ENCODE measurements around the gene SEMA3B. TPM values are rescaled to one million over a fixed set of nuclear protein-coding genes. Genes with fewer than 3 reads are reported as not detected.

The SEMA3B gene
- total and polyA plus RNA-seq, 2 donors (not counting 3 experiments of a cell fraction or from before 2014, with no cell fraction given) = 1.2 to 1.5 TPM

DNA sequence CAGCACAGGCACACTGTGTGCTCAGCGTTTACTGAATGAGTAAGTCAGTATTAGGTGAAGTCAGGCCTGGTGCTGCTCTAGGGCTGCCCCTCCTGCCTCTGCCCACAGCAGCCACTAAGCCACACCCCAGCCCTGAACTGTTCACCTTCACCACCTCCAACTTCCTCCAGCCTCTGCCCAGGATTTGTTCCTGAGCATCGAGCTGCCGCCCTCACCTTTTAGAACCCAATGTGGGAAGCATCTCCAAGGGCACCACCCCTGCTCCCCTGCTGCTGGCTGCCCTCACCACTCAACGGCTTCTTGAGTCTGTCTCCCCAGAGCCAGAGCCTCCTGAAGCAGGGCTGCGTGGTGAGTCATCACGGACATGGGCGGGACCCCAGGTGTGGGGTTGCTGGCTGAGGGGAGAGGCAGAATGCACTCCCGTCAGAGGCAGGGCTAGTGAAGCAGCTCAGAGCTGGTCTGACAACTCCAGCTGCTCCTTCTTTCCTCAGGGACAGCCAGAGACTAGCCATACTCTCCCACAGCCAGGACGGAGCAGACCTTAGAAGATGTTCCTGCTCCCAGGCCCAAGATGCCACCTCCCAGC is 47.8 kb downstream of the SEMA3B start:
- POLR2A ChIA-PET = interaction anchor here (0.7 kb wide), 1 partner anchor 17 kb away, joined by 3 read pairs; the partner anchor contains the start of genes HYAL3 and NAA80
- Histone ChIP-seq H4K20me1 (replicated peaks; ENCODE audit: control insufficient read depth, extremely low read depth, insufficient read depth, low read length) (no peaks in the 10 kb centered on the region), H3K79me2 (ENCODE audit: control insufficient read depth, insufficient read depth, low read length) (peaks cover 49% of the 10 kb centered on the region), H3K4me3 (replicated peaks in 1 of 3; ENCODE audit: insufficient read depth in 1 of 3, low read depth in 1 of 3, low read length in 3 of 3) (no peak overlapping the region), H3K27me3 (ENCODE audit: control insufficient read depth in 2 of 2, insufficient read depth in 2 of 2, low read length in 2 of 2) (no peaks in the 10 kb centered on the region), H3K4me2 (ENCODE audit: insufficient read depth, low read length) (no peak overlapping the region), H3K9me1 (replicated peaks; ENCODE audit: control insufficient read depth, extremely low read depth, insufficient read depth, low read length) (no peaks in the 10 kb centered on the region), H2AFZ (ENCODE audit: low read depth, low read length) (no peak overlapping the region), H3K27ac (ENCODE audit: insufficient read depth, low read depth, low read length) (no peak overlapping the region), H3K4me1 (ENCODE audit: control insufficient read depth, extremely low read depth, insufficient read depth, low read length) (peaks cover 45% of the 10 kb centered on the region), H3K36me3 (ENCODE audit: control insufficient read depth in 2 of 2, extremely low read depth in 1 of 2, insufficient read depth in 2 of 2, low read length in 2 of 2) (peaks cover 17 to 47% of the 10 kb centered on the region in 2 experiments), H3K9me3 (replicated peaks; ENCODE audit: control insufficient read depth, insufficient read depth, low read length) (no peaks in the 10 kb centered on the region), H3K9ac (replicated peaks; ENCODE audit: extremely low read depth, insufficient read depth, low read length) (no peak overlapping the region)
- BruUV-seq (replicated peaks) = no TSS peak
- dilution Hi-C loops (cut with MboI; ENCODE audit: extremely low pct_ligation_motif_present, low sequenced_read_pairs) = no loop called here
- TF ChIP-seq POLR2AphosphoS5 (IDR thresholded peaks at IDR 0.05; ENCODE audit: insufficient read depth, low read depth, low read length) = no peak
- TF ChIP-seq POLR2A (IDR thresholded peaks at IDR 0.05; ENCODE audit: low read depth, low read length) = no peak
- TF ChIP-seq, protein P1, sequence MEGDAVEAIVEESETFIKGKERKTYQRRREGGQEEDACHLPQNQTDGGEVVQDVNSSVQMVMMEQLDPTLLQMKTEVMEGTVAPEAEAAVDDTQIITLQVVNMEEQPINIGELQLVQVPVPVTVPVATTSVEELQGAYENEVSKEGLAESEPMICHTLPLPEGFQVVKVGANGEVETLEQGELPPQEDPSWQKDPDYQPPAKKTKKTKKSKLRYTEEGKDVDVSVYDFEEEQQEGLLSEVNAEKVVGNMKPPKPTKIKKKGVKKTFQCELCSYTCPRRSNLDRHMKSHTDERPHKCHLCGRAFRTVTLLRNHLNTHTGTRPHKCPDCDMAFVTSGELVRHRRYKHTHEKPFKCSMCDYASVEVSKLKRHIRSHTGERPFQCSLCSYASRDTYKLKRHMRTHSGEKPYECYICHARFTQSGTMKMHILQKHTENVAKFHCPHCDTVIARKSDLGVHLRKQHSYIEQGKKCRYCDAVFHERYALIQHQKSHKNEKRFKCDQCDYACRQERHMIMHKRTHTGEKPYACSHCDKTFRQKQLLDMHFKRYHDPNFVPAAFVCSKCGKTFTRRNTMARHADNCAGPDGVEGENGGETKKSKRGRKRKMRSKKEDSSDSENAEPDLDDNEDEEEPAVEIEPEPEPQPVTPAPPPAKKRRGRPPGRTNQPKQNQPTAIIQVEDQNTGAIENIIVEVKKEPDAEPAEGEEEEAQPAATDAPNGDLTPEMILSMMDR (IDR thresholded peaks at IDR 0.05; ENCODE audit: extremely low read depth in 1 of 2, insufficient read depth in 1 of 2, low read depth in 1 of 2, low read length in 2 of 2) = no peak
- no peak for TF ChIP-seq JUN (IDR thresholded peaks at IDR 0.05; ENCODE audit: borderline replicate concordance, insufficient read depth, insufficient read length, low read depth)
- TF ChIP-seq MYC (IDR thresholded peaks at IDR 0.05; ENCODE audit: low read depth, low read length) = no peak
- no peak for TF ChIP-seq EZH2 (IDR thresholded peaks at IDR 0.05; ENCODE audit: borderline replicate concordance, low read depth, low read length, severe bottlenecking)
- TF ChIP-seq FOS (IDR thresholded peaks at IDR 0.05; ENCODE audit: borderline replicate concordance, insufficient read depth, low read length) = peak; percentile 33
- CTCF ChIA-PET = interaction anchor here (0.8 to 1.6 kb wide), 2 partner anchors 11 to 17 kb away, joined by 4 to 6 read pairs; partner anchors contain the start of genes HYAL3 and NAA80
- FAIRE-seq (peak; percentile 94), DNase-seq (ENCODE audit: low read depth, low spot score) (peak; percentile 41)
- intact Hi-C loops (cut with micrococcal nuclease) = no loop called here
